Adrenal gland (tissue), 12 donors: ENCODE data around the gene C1orf232. TPM values are rescaled to one million over a fixed set of nuclear protein-coding genes. Genes with fewer than 3 reads are reported as not detected.

ENCODE experiments used
- DNase-seq, 7 donors: peaks; one replicate each; pipeline ENCODE4 v3.0.0-alpha.2; 2019 to 2020
- H3K27ac ChIP-seq, 5 donors: fragments of 200-600 bp; sonication (generic) in 4 of 5; 1 replicate in 3 of 5; 2 replicates in 2 of 5; pipeline versions ENCODE4 v1.5.1 to v1.8.0; 2016 to 2020; ENCODE audit warnings: mild to moderate bottlenecking in 1 of 5
- H3K27me3 ChIP-seq: fragments of 200-600 bp; 2 replicates; pipeline ENCODE4 v1.8.0; 2021
- H3K36me3 ChIP-seq, 2 donors: fragments of 200-600 bp; replicated peaks in 1 of 2; 1 replicate in 1 of 2; 2 replicates in 1 of 2; pipeline versions ENCODE4 v1.5.1 to v1.8.0; 2018 to 2022
- H3K4me1 ChIP-seq, 2 donors: fragments of 200-600 bp; replicated peaks in 1 of 2; 1 replicate in 1 of 2; 2 replicates in 1 of 2; pipeline versions ENCODE4 v1.5.1 to v1.8.0; 2018 to 2021
- H3K4me3 ChIP-seq, 4 donors: fragments of 200-600 bp; sonication (generic) in 3 of 4; one replicate each; pipeline ENCODE4 v1.5.1; 2016 to 2018
- H3K9me3 ChIP-seq, 3 donors: fragments of 200-600 bp; sonication (generic) in 1 of 3; replicated peaks in 1 of 3; 1 replicate in 2 of 3; 2 replicates in 1 of 3; pipeline versions ENCODE4 v1.5.1 to v1.8.0; 2016 to 2021
- POLR2A ChIP-seq, 2 donors: fragments of 450-650 bp; IDR thresholded peaks; one replicate each; pipeline ENCODE4 v1.6.1; 2017; ENCODE audit warnings: antibody characterized with exemption in 2 of 2, mild to moderate bottlenecking in 2 of 2, moderate library complexity in 1 of 2
- WGBS, 4 donors: extraction: QIAGEN DNeasy Blood & Tissue Kit in 2 of 4; methylation state at CpG; one replicate each; pipeline versions ENCODE4 v1.1.5 to v1.1.7; 2013 to 2017; 5-methylcytosine and 5-hydroxymethylcytosine counted together
- intact Hi-C, 2 donors: fragments of 100-400 bp; cut with DNase I; formaldehyde crosslinking; loops; one replicate each; pipeline versions ENCODE4 v1.14.1 to v1.15.0; 2022 to 2023
- polyA plus RNA-seq, 3 donors: library from polyadenylated mRNA; stranded (reverse); fragments of 200-250 nt in 2 of 3; fragments of 350-450 nt in 1 of 3; fragmentation: Illumina TruSeq in 1 of 3; extraction: RNeasy Lipid Tissue Mini Kit (QIAGEN cat#74804) in 1 of 3; gene quantifications; one replicate each; pipeline ENCODE4 v1.2.3, GENCODE V29; 2013 to 2014
- total RNA-seq, 9 donors: library from RNA; depleted of rRNA in 4 of 9; stranded (reverse); fragments of >200 nt in 4 of 9; fragments of 120-200 nt in 1 of 9; fragmentation: NEBNext Ultra II Directional in 1 of 9; extraction: Animal tissue kit (Norgen Biotek cat#: 25700) in 1 of 9; gene quantifications; one replicate each; pipeline versions ENCODE4 v1.1.0 to v1.2.4, GENCODE V29; 2013 to 2023
- TF ChIP-seq, protein P1 (sequence below), 6 experiments: fragments of 450-650 bp in 4 of 6; fragments of 200-600 bp in 2 of 6; sonication (generic) in 1 of 6; IDR thresholded peaks; 1 replicate in 5 of 6; 2 replicates in 1 of 6; pipeline versions ENCODE4 v1.5.1 to v1.8.0; 2016 to 2021; ENCODE audit warnings: antibody characterized with exemption in 6 of 6, mild to moderate bottlenecking in 2 of 6, moderate library complexity in 1 of 6
- donor health status: healthy with polysubstance abuse.
- donor health status: Bipolar disorder and iron deficiency.
- donor health status: DM: yes; HTN: yes; CAD: no.
- donor health status: DM: no; HTN: no; CAD: no.
- donor health status: DM: no; HTN: no; CAD: no.
- donor health status: DM: yes; HTN: yes; CAD: no.

Gene C1orf232
- total and polyA plus RNA-seq, 12 donors, result not detected

- Histone ChIP-seq H3K4me3 (no peak overlapping the region), H3K9me3 (no peaks in the 10 kb centered on the region), H3K36me3 (no peaks in the 10 kb centered on the region), H3K27me3 (no peaks in the 10 kb centered on the region), H3K4me1 (no peaks in the 10 kb centered on the region), H3K27ac (no peak overlapping the region)
- TF ChIP-seq, protein P1, sequence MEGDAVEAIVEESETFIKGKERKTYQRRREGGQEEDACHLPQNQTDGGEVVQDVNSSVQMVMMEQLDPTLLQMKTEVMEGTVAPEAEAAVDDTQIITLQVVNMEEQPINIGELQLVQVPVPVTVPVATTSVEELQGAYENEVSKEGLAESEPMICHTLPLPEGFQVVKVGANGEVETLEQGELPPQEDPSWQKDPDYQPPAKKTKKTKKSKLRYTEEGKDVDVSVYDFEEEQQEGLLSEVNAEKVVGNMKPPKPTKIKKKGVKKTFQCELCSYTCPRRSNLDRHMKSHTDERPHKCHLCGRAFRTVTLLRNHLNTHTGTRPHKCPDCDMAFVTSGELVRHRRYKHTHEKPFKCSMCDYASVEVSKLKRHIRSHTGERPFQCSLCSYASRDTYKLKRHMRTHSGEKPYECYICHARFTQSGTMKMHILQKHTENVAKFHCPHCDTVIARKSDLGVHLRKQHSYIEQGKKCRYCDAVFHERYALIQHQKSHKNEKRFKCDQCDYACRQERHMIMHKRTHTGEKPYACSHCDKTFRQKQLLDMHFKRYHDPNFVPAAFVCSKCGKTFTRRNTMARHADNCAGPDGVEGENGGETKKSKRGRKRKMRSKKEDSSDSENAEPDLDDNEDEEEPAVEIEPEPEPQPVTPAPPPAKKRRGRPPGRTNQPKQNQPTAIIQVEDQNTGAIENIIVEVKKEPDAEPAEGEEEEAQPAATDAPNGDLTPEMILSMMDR (IDR thresholded peaks at IDR 0.05), result no peak
- no peak for TF ChIP-seq POLR2A (IDR thresholded peaks at IDR 0.05)
- intact Hi-C loops, result no loop called here
- WGBS, 4 donors, result 80 to 90% (median 85%) methylated on average over 5 to 7 of the region's 7 CpGs
- no peak for DNase-seq
These were observed 21.1 kb upstream of the C1orf232 start for GRCh38 chr1:26189751-26190275.

DNA sequence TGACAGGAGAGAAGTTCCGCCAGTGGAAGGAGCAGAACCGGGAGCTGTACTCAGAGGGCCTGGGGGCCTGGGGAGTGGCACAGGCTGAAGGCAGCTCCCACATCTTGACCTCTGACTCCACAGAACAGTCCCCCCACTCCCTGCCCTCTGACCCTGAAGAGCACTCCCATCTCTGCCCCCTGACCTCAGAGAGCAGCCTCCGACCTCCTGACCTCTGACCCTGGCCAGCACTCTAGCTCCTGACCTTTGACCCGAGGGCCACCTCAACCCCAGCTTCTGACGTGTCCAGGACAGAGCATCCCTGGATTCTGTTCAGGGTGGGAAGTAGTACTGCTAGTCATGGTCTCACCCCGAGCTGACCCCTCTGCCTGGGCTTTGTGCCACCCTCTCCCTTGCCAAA, 20.6 kb upstream of the C1orf232 start:
- no peaks in the 10 kb centered on the region for H3K4me1 ChIP-seq
- no peaks in the 10 kb centered on the region for H3K9me3 ChIP-seq
- no peak for TF ChIP-seq POLR2A (IDR thresholded peaks at IDR 0.05)
- TF ChIP-seq, protein P1 (IDR thresholded peaks at IDR 0.05), result no peak
- no peaks in the 10 kb centered on the region for H3K36me3 ChIP-seq
- no peaks in the 10 kb centered on the region for H3K27me3 ChIP-seq
- no peak for DNase-seq
- no peak overlapping the region for H3K4me3 ChIP-seq
- intact Hi-C loops, result no loop called here
- H3K27ac ChIP-seq, result no peak overlapping the region
- 72 to 83% (median 80%) methylated on average over 4 to 6 of the region's 6 CpGs for WGBS, 4 donors

DNA sequence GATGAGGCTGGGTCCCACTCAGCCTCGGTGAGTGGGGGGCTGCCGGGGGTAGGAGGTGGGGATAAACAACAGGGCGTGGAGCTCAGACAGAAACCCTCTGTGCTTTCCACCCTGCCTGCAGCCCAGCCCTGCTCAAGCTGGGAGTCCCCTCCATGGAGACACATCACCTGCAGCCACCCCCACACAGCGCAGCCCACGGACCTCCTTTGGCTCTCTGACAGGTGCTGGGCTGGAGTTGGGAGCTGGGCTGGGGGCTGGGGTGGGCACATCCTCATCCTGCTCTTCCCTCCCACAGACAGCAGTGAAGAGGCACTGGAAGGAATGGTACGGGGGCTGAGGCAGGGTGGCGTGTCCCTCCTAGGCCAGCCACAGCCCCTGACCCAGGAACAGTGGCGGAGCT, 19.7 kb upstream of the C1orf232 start:
- no peaks in the 10 kb centered on the region for H3K27me3 ChIP-seq
- no peak for DNase-seq
- TF ChIP-seq, protein P1 (IDR thresholded peaks at IDR 0.05), result no peak
- TF ChIP-seq POLR2A (IDR thresholded peaks at IDR 0.05), result no peak
- no peaks in the 10 kb centered on the region for H3K9me3 ChIP-seq
- intact Hi-C loops, result no loop called here
- no peak overlapping the region for H3K4me3 ChIP-seq
- WGBS, 4 donors, result 86 to 94% (median 90%) methylated on average over 5 to 8 of the region's 8 CpGs
- H3K36me3 ChIP-seq, result no peaks in the 10 kb centered on the region
- no peak overlapping the region for H3K27ac ChIP-seq
- no peaks in the 10 kb centered on the region for H3K4me1 ChIP-seq

- no peak for DNase-seq
- intact Hi-C loops, result no loop called here
- Histone ChIP-seq H3K36me3 (no peaks in the 10 kb centered on the region), H3K4me1 (no peaks in the 10 kb centered on the region), H3K27ac (no peak overlapping the region), H3K9me3 (no peaks in the 10 kb centered on the region), H3K4me3 (no peak overlapping the region), H3K27me3 (no peaks in the 10 kb centered on the region)
- TF ChIP-seq, protein P1 (IDR thresholded peaks at IDR 0.05), result no peak
- no peak for TF ChIP-seq POLR2A (IDR thresholded peaks at IDR 0.05)
- 85 to 93% (median 88%) methylated on average over 6 of the region's 6 CpGs for WGBS, 4 donors
These were observed 19.1 kb upstream of the C1orf232 start for GRCh38 chr1:26187882-26188281.
